Breast epithelium (tissue), 3 donors: ENCODE measurements around the gene NRP1.

Source experiments
- POLR2A ChIP-seq: fragments of 450-650 bp; IDR thresholded peaks from one replicate; pipeline ENCODE4 v1.6.1; 2016; ENCODE audit warnings: antibody characterized with exemption, mild to moderate bottlenecking, moderate library complexity
- POLR2AphosphoS5 ChIP-seq, 3 donors: sonication (generic); formaldehyde crosslinking; IDR thresholded peaks; one replicate each; pipeline ENCODE4 v1.6.1; 2017; ENCODE audit warnings: antibody characterized with exemption in 3 of 3
- TF ChIP-seq, protein P1 (sequence below), 3 donors: fragments of 450-650 bp; IDR thresholded peaks; one replicate each; pipeline ENCODE4 v1.5.1; 2016 to 2017; ENCODE audit warnings: antibody characterized with exemption in 3 of 3, mild to moderate bottlenecking in 3 of 3, moderate library complexity in 3 of 3

DNA sequence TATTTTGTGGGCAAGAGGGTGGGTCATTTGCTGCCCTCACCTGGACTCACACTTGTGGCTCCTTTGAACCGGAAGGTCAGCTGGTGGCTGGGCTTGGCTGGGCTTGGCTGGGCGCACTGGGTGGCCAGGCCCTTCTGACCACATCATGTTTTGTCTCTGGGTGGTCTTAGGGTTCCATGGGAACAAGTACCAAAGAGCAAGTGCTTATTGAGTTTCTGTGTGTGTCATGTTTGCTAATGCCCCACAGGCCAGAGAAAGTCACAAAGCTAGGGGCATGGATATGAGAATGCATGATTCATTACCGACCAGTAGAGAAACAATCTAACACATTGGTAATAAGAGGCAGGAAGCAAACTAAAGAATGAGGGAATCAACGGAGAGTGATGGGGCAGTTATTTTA, 33.6 kb upstream of the NRP1 start:
- no peak for TF ChIP-seq POLR2AphosphoS5 (IDR thresholded peaks at IDR 0.05)
- TF ChIP-seq, protein P1, sequence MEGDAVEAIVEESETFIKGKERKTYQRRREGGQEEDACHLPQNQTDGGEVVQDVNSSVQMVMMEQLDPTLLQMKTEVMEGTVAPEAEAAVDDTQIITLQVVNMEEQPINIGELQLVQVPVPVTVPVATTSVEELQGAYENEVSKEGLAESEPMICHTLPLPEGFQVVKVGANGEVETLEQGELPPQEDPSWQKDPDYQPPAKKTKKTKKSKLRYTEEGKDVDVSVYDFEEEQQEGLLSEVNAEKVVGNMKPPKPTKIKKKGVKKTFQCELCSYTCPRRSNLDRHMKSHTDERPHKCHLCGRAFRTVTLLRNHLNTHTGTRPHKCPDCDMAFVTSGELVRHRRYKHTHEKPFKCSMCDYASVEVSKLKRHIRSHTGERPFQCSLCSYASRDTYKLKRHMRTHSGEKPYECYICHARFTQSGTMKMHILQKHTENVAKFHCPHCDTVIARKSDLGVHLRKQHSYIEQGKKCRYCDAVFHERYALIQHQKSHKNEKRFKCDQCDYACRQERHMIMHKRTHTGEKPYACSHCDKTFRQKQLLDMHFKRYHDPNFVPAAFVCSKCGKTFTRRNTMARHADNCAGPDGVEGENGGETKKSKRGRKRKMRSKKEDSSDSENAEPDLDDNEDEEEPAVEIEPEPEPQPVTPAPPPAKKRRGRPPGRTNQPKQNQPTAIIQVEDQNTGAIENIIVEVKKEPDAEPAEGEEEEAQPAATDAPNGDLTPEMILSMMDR (IDR thresholded peaks at IDR 0.05) = no peak
- no peak for TF ChIP-seq POLR2A
